HK-2 (cell line): ENCODE results near the gene TMEM109.
A peak's percentile ranks its signal among the peaks of the same experiment; 100 is the strongest.

ENCODE experiments used
- DNase-seq: peaks from one replicate; pipeline ENCODE4 v3.0.0-alpha.2; 2018; ENCODE audit not compliant: unreplicated experiment

Gene TMEM109

DNA sequence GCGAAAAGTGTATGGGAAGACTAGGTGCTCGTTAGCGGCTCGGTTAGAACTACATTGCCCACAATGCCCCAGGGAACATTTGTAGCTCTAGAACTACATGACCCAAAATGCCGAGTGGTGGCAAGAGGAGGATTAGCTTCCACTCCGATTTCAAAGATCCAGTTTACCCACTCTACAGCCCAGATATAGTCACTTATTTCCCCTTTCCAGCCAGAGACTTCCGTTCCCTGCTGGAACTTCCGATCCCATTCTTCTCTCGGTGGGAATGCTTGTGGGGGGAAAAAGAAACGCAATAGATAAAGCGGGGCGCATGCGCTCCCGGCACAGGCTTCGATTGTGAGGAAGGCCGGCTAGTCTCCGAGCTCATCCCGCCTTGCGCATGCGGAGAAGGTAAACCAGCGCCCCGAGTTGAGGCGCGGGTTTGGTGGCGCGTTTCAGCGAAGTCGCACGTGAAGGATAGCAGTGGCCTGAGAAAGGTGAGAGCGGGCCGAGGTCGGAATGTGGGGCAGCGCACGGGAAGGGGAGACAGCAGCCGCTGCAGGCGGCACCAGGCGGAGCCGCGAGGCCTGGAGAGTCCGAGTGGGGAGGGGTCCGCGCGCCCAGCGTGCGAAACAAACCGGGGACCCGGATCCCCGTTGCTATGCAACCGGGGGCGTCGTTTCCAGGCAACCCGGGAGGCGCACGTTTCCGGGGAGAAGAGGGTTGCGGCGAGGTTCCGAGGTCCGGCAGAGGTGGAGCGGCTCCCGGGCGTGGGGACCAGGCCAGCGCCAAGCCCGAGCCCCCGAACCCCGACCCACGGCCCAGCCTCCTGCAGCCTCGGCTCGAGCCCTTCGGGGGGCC, at the start of gene TMEM109:
Gene TMEM109, plus strand, starts transcription at position 366 of the 840 bp plus-strand sequence. CDS start 5,536 bp downstream, outside the sequence.
- peak; percentile 78 for DNase-seq

DNA sequence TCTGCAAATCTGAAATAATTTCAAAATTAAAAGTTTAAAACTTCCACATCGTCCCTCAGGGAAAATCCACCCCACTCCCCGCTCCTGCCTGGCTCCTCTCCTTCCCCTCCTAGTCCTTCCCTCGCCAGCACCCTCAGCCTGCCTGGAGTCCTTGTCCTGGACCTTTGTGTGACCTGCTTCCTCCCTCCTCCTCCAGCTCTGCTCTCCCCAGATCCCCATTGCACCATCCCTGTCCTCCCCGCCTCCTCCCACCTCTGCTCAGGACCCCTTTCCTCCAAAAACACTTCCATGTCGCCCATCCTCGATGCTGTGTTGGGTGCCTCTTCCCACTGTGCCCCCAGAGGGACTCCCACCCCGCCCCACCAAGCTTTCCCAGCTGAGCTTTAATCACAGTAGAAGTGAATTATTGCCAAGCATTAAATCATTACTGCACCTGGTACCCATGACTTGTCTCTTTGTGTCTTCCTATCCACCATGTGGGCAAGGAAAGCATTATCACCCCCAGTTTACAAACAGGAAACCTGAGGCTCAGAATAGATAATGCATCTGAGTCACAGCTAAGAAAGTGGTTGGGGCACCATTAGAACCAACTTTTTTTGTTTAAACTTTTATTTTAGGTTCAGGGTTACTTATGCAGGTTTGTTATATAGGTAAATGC, 49.0 kb upstream of the TMEM109 start:
- no peak for DNase-seq

DNA sequence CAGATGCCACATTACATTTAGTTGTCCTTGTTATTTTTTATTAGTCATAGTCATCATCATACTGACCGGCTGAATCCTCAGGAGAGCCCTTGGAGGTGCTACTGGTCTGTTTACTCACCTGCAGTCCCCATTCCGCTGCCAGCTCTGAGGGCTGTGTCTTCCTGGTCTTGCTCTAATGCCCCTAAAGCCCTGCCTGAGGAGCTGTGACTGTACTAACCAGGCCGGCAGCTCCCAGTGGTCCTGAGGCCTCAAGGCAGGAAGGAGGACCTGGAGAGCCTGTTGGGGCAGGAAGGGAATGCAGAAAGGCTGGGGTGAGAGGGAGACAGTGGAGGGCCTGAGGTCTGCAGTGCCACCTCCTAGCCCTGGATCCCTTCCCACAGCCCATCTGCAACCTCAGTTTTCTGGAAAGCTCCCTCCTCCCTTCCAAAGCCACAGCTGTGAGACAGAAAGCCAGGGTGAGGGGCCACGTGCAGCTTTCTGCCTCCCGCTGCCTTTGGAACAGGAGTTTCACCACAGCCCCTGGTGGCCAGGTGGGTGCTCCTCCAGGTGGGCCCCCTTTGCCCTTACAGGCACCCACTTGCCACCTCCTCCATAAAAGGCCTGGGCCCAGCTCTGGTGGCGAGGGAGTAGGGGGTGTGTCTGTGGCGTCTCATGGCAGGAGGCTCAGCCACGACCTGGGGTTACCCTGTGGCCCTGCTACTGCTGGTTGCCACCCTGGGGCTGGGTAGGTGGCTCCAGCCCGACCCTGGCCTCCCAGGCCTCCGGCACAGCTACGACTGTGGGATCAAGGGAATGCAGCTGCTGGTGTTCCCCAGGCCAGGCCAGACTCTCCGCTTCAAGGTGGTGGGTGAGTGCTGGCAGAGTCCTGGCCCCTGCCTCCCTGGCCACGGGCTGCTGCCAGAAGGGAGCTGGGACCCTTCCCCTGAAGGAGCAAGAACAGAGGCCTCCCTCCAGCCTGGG, 46.8 kb upstream of the TMEM109 start, which contains the start of gene ZP1:
Gene ZP1, plus strand, starts transcription at position 632 of the 960 bp plus-strand sequence. Its CDS starts 20 bp downstream, at position 652.
- DNase-seq: no peak

DNA sequence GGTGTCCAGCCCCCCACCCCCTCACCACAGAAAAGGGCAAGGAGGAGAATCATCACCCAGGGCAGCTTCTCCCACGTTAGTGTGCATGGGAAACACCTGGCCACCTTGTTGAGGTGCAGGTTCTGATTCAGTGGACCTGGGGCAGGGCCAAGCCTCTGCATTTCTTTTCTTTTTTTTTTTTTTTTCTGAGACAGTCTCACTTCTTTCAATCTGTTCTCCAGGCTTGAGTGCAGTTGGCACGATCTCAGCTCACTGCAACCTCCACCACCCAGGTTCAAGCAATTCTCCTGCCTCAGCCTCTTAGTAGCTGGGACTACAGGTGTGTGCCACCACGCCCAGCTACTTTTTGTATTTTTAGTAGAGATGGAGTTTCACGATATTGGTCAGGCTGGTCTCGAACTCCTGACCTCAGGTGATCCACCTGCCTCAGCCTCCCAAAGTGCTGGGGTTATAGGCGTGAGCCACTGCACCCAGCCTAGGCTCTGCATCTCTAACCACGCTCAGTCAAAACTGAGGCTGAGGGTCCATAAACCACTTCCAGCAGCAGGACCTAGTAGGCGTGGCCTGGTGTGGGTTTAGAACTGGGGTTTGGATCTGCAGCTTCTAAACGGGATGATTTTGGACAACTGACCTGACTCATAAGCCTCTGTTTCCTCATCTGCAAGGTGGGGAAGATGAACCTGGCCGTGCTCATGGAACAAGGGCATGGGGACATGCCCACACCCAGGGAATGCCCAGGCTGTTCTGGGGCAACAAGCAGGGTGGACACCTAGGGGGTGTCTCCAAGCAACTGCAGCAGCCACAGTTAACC, 45.9 kb upstream of the TMEM109 start:
- no peak for DNase-seq

- no peak for DNase-seq
These were observed 45.1 kb upstream of the TMEM109 start for GRCh38 chr11:60868682-60869450.

- DNase-seq: no peak
These were observed 44.5 kb upstream of the TMEM109 start for GRCh38 chr11:60869451-60869825.

- DNase-seq: no peak
These were observed 43.7 kb upstream of the TMEM109 start for GRCh38 chr11:60870276-60870675.

- no peak for DNase-seq
These were observed 43.1 kb upstream of the TMEM109 start for GRCh38 chr11:60870733-60871377.

DNA sequence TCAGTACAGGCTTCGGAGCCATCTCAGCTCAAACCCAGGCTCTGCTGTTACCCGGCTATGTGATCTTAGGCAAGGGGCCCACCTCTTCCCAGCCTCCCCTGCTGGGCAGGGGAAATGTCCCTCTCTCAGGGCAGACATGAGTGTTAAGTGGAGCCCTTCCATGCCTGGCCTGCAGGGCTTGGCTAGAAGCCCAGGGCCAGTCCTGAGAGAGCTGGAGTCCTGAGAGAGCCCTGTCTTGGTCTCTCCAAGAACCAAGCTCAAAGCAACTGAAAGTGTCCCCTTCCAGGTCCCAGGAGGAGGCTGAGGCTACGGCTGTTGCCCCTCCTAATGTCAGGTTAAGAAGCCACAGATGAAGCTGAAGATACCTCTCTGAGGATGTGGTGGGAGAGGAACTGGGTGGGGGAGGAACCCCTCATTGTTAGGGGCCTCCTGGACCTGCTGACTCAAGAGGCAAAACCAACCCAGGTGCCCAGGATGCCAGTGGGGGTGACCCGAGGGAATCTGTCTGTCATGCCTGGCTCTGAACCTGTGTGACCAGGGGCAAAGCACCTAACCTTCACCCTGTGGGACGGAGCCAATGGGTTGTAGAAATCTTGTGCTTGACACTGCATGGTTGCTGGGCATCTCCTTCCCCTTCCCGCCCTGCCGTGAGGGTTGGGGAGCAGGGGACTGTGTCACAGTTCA, 42.4 kb upstream of the TMEM109 start:
- DNase-seq: no peak

DNA sequence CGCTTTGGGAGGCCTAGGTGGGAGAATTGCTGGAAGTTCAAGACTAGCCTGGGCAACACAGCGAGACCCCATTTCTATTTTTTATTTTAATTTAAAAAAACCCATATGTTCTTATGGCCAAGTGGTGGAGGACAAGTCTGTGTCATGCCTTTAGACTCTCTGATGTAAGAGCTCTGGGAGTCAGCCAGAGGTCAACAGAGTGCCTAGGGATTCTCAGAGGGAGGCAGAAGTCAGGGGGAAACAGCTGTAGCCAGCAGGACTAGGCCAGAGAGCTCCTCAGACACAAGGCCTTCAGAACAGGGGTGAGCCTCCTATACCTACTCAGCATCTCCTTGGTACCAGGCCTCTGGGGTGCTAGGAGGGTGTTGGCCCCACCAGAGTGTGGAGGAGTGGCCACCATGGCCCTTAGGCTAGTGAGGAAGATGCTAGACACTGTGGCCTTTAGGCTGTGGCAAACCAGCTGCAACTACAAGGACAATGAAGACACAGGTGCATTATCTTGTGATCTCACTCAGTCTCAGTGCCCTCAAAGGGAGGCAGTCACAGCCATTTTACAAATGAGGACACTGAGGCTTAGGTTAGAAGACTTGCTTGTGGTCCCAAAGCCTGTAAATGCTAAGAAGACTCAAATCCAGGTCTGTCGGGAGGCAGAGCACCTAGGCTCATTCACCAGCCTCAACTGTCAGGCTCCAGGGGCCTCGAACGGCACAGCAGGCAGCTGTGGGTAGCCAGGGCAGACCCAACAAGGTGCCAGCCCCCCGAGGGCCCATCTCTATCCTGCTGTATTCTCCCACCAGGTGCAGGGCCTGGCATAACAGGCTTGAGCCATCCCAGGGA, 41.6 kb upstream of the TMEM109 start:
- DNase-seq: no peak

GRCh38 chr11:60872961-60873524, 40.9 kb upstream of the TMEM109 start:
- DNase-seq: no peak

GRCh38 chr11:60873533-60873932, 40.4 kb upstream of the TMEM109 start:
- DNase-seq: no peak

GRCh38 chr11:60874421-60875365, 39.3 kb upstream of the TMEM109 start:
- DNase-seq: no peak

DNA sequence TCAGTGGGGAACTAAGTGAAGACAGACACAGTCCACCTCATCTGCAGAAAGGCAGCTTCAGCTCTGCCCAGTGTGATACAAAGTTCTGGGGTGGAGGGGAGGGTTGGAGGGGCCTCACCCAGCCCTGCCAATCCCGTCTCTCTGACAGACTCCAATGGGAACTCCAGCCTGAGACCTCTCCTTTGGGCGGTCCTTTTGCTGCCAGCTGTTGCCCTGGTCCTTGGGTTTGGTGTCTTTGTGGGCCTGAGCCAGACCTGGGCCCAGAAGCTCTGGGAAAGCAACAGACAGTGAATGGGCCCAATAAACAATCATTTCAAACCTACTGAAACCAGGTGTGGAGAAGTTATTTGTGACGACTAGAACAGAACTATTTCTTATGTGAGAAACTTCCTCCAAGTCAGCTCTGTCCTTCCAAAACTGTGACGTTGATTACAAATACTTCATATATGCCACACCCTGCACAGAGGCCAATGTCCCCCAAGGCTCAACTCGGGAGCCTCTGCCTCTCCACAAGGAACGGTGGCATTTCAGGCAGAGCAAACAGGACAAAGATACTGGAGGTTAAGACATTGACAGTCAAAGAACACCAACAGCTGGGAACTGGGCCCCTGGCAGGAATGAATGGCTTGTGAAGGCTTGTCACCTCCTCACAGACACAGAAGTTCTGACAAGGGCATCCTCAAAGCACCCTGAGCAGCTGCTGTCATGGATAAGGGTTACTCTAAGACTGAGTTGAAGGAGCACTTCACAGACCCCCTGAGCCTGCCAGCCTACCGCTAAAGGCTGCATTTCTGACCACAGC, 38.4 kb upstream of the TMEM109 start:
- no peak for DNase-seq

DNA sequence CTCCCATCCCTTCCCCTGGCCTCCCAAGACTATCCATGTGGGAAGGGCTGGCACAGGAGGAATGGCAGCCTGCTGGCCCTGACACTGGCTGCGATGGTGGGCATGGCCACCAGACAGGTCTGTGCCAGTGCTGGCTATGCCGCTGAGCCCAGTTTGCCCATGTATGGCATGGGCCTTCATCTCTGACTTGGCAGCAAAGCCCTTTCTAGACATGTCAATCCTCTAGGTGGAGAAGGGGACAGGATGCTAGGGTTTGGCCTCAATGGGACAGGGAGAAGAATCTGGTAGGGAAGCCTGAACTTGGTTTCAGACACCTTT, 37.8 kb upstream of the TMEM109 start:
- DNase-seq: no peak
